ES-I3 (cell line): ENCODE measurements around the gene CTSD.

Source experiments
- H3K36me3 ChIP-seq: 2 replicates; pipeline ENCODE4 v1.6.1; 2013; ENCODE audit warnings: mild to moderate bottlenecking, low read length, control low read depth, moderate library complexity; ENCODE audit not compliant: insufficient read depth
- H3K4me1 ChIP-seq: 2 replicates; pipeline ENCODE4 v1.6.1; 2013; ENCODE audit warnings: mild to moderate bottlenecking, control low read depth, low read length; ENCODE audit not compliant: insufficient read depth
- H3K9ac ChIP-seq: 2 replicates; pipeline ENCODE4 v1.6.1; 2013; ENCODE audit warnings: low read depth, mild to moderate bottlenecking, low read length, moderate library complexity
- H3K9me3 ChIP-seq: 2 replicates; pipeline ENCODE4 v1.6.1; 2013; ENCODE audit warnings: mild to moderate bottlenecking, low read length, moderate library complexity; ENCODE audit not compliant: control insufficient read depth, insufficient read depth

CTSD gene

GRCh38 chr11:1729692-1730011 lies 34.1 kb downstream of the CTSD start:
- no peaks in the 10 kb centered on the region for H3K9me3 ChIP-seq
- H3K36me3 ChIP-seq, result no peaks in the 10 kb centered on the region
- H3K9ac ChIP-seq, result no peak overlapping the region
- no peaks in the 10 kb centered on the region for H3K4me1 ChIP-seq

GRCh38 chr11:1728931-1729691 lies 34.6 kb downstream of the CTSD start:
- Histone ChIP-seq H3K4me1 (no peaks in the 10 kb centered on the region), H3K9ac (no peak overlapping the region), H3K9me3 (no peaks in the 10 kb centered on the region), H3K36me3 (no peaks in the 10 kb centered on the region)

GRCh38 chr11:1728301-1728700 lies 35.4 kb downstream of the CTSD start:
- Histone ChIP-seq H3K36me3 (no peaks in the 10 kb centered on the region), H3K9me3 (no peaks in the 10 kb centered on the region), H3K9ac (no peak overlapping the region), H3K4me1 (no peaks in the 10 kb centered on the region)

- Histone ChIP-seq H3K36me3 (no peaks in the 10 kb centered on the region), H3K4me1 (no peaks in the 10 kb centered on the region), H3K9ac (no peak overlapping the region), H3K9me3 (no peaks in the 10 kb centered on the region)
These were observed 35.9 kb downstream of the CTSD start for GRCh38 chr11:1727861-1728260.

- H3K4me1 ChIP-seq, result no peaks in the 10 kb centered on the region
- H3K9me3 ChIP-seq, result no peaks in the 10 kb centered on the region
- H3K9ac ChIP-seq, result no peak overlapping the region
- no peaks in the 10 kb centered on the region for H3K36me3 ChIP-seq
These were observed 36.5 kb downstream of the CTSD start for GRCh38 chr11:1727096-1727690.

- Histone ChIP-seq H3K36me3 (no peaks in the 10 kb centered on the region), H3K9ac (no peak overlapping the region), H3K4me1 (no peaks in the 10 kb centered on the region), H3K9me3 (no peaks in the 10 kb centered on the region)
These were observed 43.9 kb downstream of the CTSD start for GRCh38 chr11:1719781-1720180.

- Histone ChIP-seq H3K9ac (no peak overlapping the region), H3K36me3 (no peaks in the 10 kb centered on the region), H3K9me3 (no peaks in the 10 kb centered on the region), H3K4me1 (no peaks in the 10 kb centered on the region)
These were observed 45.4 kb downstream of the CTSD start for GRCh38 chr11:1718326-1718725.

- H3K4me1 ChIP-seq, result no peaks in the 10 kb centered on the region
- H3K9ac ChIP-seq, result no peak overlapping the region
- no peaks in the 10 kb centered on the region for H3K36me3 ChIP-seq
These were observed 46.0 kb downstream of the CTSD start for GRCh38 chr11:1717745-1718144.

GRCh38 chr11:1714908-1715885 lies 48.5 kb downstream of the CTSD start:
- Histone ChIP-seq H3K4me1 (no peaks in the 10 kb centered on the region), H3K36me3 (no peaks in the 10 kb centered on the region), H3K9me3 (no peaks in the 10 kb centered on the region), H3K9ac (no peak overlapping the region)

More at GRCh38 chr11:1717745-1718144, 46.0 kb downstream of the CTSD start:
- H3K9me3 ChIP-seq, result no peaks in the 10 kb centered on the region

GRCh38 chr11:1708716-1709115 lies 55.0 kb downstream of the CTSD start:
- Histone ChIP-seq H3K36me3 (no peaks in the 10 kb centered on the region), H3K9ac (no peak overlapping the region), H3K4me1 (no peaks in the 10 kb centered on the region), H3K9me3 (no peaks in the 10 kb centered on the region)

- no peak overlapping the region for H3K9ac ChIP-seq
- no peaks in the 10 kb centered on the region for H3K36me3 ChIP-seq
- no peaks in the 10 kb centered on the region for H3K9me3 ChIP-seq
- no peaks in the 10 kb centered on the region for H3K4me1 ChIP-seq
These were observed 56.0 kb downstream of the CTSD start for GRCh38 chr11:1707751-1708150.

- Histone ChIP-seq H3K36me3 (no peaks in the 10 kb centered on the region), H3K9ac (no peak overlapping the region), H3K4me1 (no peaks in the 10 kb centered on the region), H3K9me3 (no peaks in the 10 kb centered on the region)
These were observed 56.9 kb downstream of the CTSD start for GRCh38 chr11:1706634-1707400.

- Histone ChIP-seq H3K36me3 (no peaks in the 10 kb centered on the region), H3K9ac (no peak overlapping the region), H3K4me1 (no peaks in the 10 kb centered on the region), H3K9me3 (no peaks in the 10 kb centered on the region)
These were observed 58.3 kb downstream of the CTSD start for GRCh38 chr11:1705126-1706052.
